H1 (cell line): ENCODE data around the gene IL32. TPM values are rescaled to one million over a fixed set of nuclear protein-coding genes. Genes with fewer than 3 reads are reported as not detected.

Experiments
- CHD2 ChIP-seq: IDR thresholded peaks from 2 replicates; pipeline ENCODE4 v1.6.1; 2012; ENCODE audit warnings: low read length, improper control_type of control experiment
- CREB1 ChIP-seq: IDR thresholded peaks from 2 replicates; pipeline ENCODE4 v1.6.1; 2012; ENCODE audit warnings: inconsistent platforms
- CTBP2 ChIP-seq: IDR thresholded peaks from 2 replicates; pipeline ENCODE4 v1.7.0; 2011; ENCODE audit warnings: borderline replicate concordance, mild to moderate bottlenecking, moderate library complexity, mixed read lengths, low read length; ENCODE audit not compliant: insufficient read depth, insufficient read length
- EGR1 ChIP-seq: IDR thresholded peaks from 2 replicates; pipeline ENCODE4 v1.6.1; 2011; ENCODE audit warnings: low read depth, low read length, borderline replicate concordance
- RAD21 ChIP-seq, 2 experiments: IDR thresholded peaks in 1 of 2; conservative IDR thresholded peaks in 1 of 2; 2 replicates each; pipeline ENCODE4 v1.6.1; 2011; ENCODE audit warnings: low read depth in 2 of 2, low read length in 2 of 2, improper control_type of control experiment in 1 of 2, inconsistent platforms in 1 of 2, mild to moderate bottlenecking in 1 of 2, moderate library complexity in 1 of 2
- SP1 ChIP-seq: IDR thresholded peaks from 2 replicates; pipeline ENCODE4 v1.6.1; 2011; ENCODE audit warnings: low read depth, low read length
- TAF1 ChIP-seq: IDR thresholded peaks from 2 replicates; pipeline ENCODE4 v1.6.1; 2011; ENCODE audit warnings: mild to moderate bottlenecking, low read depth, low read length
- ZNF274 ChIP-seq: IDR thresholded peaks from 2 replicates; pipeline ENCODE4 v1.7.0; 2012; ENCODE audit warnings: low read length, borderline replicate concordance; ENCODE audit errors: extremely low read depth
- polyA plus RNA-seq, 7 experiments: library from polyadenylated mRNA; depleted of rRNA in 3 of 7; stranded (reverse) in 5 of 7; unstranded in 2 of 7; fragments of >200 nt in 5 of 7; fragments of 200-250 nt in 2 of 7; gene quantifications; 1 replicate in 5 of 7; 2 replicates in 1 of 7; 4 replicates in 1 of 7; pipeline versions ENCODE4 v1.2.1 to v1.2.3, GENCODE V29; 2011 to 2013; ENCODE audit warnings: missing spikeins in 2 of 7, mixed read lengths in 2 of 7
- total RNA-seq: library from RNA; stranded (reverse); fragmentation: NEBNext Ultra II Directional; extraction: Animal tissue kit (Norgen Biotek cat#: 25700); gene quantifications from 2 replicates; pipeline ENCODE4 v1.2.1, GENCODE V29; 2021
- TF ChIP-seq, protein P1 (sequence below): fragments of 300-600 bp; sonication (generic); IDR thresholded peaks from 2 replicates; pipeline ENCODE4 v1.7.1; 2012; ENCODE audit warnings: low read length, moderate library complexity, mild to moderate bottlenecking, inconsistent platforms; ENCODE audit not compliant: insufficient replicate concordance

Gene IL32
- total and polyA plus RNA-seq, 2 of the 8 experiments (the other 6 are each of a cell fraction or from before 2014, with no cell fraction given): 2.7 to 5.0 TPM

- TF ChIP-seq CTBP2 (peak; percentile 52), RAD21 (IDR thresholded peaks at IDR 0.05 in 1 of 2, conservative IDR thresholded peaks at IDR 0.05 in 1 of 2; ENCODE audit: low read depth in 2 of 2, low read length in 2 of 2) (peak; percentile 25 to 32; a peak in 2 of 4 replicates), CHD2 (no peak; the same call in 1 of the 2 replicates), TAF1 (peak; percentile 40; the same call in 1 of the 2 replicates), ZNF274 (no peak), EGR1 (peak; percentile 50; the same call in 1 of the 2 replicates), SP1 (peak; percentile 66; the same call in 1 of the 2 replicates), CREB1 (0 out of 2 replicates have a peak, but pooled peaks have one; percentile 12)
- TF ChIP-seq, protein P1, sequence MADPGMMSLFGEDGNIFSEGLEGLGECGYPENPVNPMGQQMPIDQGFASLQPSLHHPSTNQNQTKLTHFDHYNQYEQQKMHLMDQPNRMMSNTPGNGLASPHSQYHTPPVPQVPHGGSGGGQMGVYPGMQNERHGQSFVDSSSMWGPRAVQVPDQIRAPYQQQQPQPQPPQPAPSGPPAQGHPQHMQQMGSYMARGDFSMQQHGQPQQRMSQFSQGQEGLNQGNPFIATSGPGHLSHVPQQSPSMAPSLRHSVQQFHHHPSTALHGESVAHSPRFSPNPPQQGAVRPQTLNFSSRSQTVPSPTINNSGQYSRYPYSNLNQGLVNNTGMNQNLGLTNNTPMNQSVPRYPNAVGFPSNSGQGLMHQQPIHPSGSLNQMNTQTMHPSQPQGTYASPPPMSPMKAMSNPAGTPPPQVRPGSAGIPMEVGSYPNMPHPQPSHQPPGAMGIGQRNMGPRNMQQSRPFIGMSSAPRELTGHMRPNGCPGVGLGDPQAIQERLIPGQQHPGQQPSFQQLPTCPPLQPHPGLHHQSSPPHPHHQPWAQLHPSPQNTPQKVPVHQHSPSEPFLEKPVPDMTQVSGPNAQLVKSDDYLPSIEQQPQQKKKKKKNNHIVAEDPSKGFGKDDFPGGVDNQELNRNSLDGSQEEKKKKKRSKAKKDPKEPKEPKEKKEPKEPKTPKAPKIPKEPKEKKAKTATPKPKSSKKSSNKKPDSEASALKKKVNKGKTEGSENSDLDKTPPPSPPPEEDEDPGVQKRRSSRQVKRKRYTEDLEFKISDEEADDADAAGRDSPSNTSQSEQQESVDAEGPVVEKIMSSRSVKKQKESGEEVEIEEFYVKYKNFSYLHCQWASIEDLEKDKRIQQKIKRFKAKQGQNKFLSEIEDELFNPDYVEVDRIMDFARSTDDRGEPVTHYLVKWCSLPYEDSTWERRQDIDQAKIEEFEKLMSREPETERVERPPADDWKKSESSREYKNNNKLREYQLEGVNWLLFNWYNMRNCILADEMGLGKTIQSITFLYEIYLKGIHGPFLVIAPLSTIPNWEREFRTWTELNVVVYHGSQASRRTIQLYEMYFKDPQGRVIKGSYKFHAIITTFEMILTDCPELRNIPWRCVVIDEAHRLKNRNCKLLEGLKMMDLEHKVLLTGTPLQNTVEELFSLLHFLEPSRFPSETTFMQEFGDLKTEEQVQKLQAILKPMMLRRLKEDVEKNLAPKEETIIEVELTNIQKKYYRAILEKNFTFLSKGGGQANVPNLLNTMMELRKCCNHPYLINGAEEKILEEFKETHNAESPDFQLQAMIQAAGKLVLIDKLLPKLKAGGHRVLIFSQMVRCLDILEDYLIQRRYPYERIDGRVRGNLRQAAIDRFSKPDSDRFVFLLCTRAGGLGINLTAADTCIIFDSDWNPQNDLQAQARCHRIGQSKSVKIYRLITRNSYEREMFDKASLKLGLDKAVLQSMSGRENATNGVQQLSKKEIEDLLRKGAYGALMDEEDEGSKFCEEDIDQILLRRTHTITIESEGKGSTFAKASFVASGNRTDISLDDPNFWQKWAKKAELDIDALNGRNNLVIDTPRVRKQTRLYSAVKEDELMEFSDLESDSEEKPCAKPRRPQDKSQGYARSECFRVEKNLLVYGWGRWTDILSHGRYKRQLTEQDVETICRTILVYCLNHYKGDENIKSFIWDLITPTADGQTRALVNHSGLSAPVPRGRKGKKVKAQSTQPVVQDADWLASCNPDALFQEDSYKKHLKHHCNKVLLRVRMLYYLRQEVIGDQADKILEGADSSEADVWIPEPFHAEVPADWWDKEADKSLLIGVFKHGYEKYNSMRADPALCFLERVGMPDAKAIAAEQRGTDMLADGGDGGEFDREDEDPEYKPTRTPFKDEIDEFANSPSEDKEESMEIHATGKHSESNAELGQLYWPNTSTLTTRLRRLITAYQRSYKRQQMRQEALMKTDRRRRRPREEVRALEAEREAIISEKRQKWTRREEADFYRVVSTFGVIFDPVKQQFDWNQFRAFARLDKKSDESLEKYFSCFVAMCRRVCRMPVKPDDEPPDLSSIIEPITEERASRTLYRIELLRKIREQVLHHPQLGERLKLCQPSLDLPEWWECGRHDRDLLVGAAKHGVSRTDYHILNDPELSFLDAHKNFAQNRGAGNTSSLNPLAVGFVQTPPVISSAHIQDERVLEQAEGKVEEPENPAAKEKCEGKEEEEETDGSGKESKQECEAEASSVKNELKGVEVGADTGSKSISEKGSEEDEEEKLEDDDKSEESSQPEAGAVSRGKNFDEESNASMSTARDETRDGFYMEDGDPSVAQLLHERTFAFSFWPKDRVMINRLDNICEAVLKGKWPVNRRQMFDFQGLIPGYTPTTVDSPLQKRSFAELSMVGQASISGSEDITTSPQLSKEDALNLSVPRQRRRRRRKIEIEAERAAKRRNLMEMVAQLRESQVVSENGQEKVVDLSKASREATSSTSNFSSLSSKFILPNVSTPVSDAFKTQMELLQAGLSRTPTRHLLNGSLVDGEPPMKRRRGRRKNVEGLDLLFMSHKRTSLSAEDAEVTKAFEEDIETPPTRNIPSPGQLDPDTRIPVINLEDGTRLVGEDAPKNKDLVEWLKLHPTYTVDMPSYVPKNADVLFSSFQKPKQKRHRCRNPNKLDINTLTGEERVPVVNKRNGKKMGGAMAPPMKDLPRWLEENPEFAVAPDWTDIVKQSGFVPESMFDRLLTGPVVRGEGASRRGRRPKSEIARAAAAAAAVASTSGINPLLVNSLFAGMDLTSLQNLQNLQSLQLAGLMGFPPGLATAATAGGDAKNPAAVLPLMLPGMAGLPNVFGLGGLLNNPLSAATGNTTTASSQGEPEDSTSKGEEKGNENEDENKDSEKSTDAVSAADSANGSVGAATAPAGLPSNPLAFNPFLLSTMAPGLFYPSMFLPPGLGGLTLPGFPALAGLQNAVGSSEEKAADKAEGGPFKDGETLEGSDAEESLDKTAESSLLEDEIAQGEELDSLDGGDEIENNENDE: no peak
Measured at GRCh38 chr16:3021449-3022207, 43.8 kb upstream of the IL32 start (continued).
